ENCODE measurements around the gene NOS3. TPM values are rescaled to one million over a fixed set of nuclear protein-coding genes. Genes with fewer than 3 reads are reported as not detected.

NOS3 gene
- total and polyA plus RNA-seq, 2 of the 13 experiments (the other 11 are each of a cell fraction or from before 2014, with no cell fraction given) = 3.7 to 7.5 TPM

DNA sequence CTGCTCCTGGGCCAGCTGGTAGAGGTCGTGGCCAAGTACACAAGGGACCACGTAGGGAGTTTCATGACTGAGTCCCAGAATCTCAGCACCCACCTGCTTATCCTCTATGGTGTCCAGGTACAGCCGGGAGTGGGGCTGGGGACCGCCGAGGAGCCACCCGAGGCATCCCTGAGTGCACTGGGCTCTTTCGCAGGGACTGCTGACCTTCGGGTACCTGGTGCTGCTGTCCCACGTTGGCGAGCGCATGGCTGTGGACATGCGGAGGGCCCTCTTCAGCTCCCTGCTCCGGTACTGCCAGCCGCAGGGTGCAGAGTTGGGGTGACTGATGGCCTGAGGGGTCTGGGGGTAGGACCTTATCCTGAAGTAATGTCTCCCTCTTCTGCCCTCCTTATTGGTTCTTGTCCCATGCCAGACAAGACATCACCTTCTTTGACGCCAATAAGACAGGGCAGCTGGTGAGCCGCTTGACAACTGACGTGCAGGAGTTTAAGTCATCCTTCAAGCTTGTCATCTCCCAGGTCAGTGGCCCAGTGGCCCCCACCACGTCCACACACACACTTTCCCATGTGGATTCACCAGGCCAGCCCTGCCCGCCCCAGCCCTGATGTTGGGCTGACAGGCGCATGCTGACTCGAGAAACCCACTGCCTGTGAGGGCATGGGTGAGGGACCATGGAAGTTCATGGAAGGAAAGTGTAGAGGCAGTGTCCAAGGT lies 43.7 kb downstream of the NOS3 start:
- POLR2A ChIA-PET = no interaction called here
- no peak overlapping the region for H3K4me2 ChIP-seq (ENCODE audit: low read depth, low read length)
- no peaks in the 10 kb centered on the region for H4K20me1 ChIP-seq (ENCODE audit: insufficient read depth, low read length)
- H3K27ac ChIP-seq (ENCODE audit: extremely low read length, insufficient read depth, low read length) = no peak overlapping the region
- peaks cover 13% of the 10 kb centered on the region for H3K4me1 ChIP-seq (ENCODE audit: insufficient read depth, low read length)
- 95% methylated on average over 12 of the region's 21 CpGs for WGBS (ENCODE audit: low lambda C conversion rate)
- H3K9me3 ChIP-seq (ENCODE audit: low read length) = no peaks in the 10 kb centered on the region
- DNase-seq (ENCODE audit: low spot score) = no peak
- intact Hi-C loops (cut with micrococcal nuclease; ENCODE audit: unreplicated experiment) (no loop called here), in situ Hi-C loops (cut with HindIII; ENCODE audit: extremely low pct_ligation_motif_present, low pct_unique_long_range_greater_than_20kb) (no loop called here)
- no peaks in the 10 kb centered on the region for H3K79me2 ChIP-seq (ENCODE audit: insufficient read depth, low read length)
- H3K9ac ChIP-seq (ENCODE audit: insufficient read depth, low read depth, low read length) = no peak overlapping the region
- CTCF ChIA-PET (ENCODE audit: low intra/inter-chr PET ratio, low total read pairs) = no interaction called here
- no TSS peak for BruUV-seq (replicated peaks)
- TF ChIP-seq ZNF709 (CRISPR knock-in tag; IDR thresholded peaks at IDR 0.05) = no peak
- no peak for TF ChIP-seq ZNF670 (CRISPR knock-in tag; IDR thresholded peaks at IDR 0.05; ENCODE audit: borderline replicate concordance)
- no peak for TF ChIP-seq ZBTB42 (CRISPR knock-in tag; IDR thresholded peaks at IDR 0.05)
- TF ChIP-seq AHR (CRISPR knock-in tag; IDR thresholded peaks at IDR 0.05) = no peak
- TF ChIP-seq ZNF672 (CRISPR knock-in tag; IDR thresholded peaks at IDR 0.05) = no peak
- no peak for TF ChIP-seq MAFF (IDR thresholded peaks at IDR 0.05; ENCODE audit: low read depth, low read length)
- no peak overlapping the region for H3K4me3 ChIP-seq (replicated peaks in 1 of 3; ENCODE audit: insufficient read depth in 1 of 3, low read depth in 2 of 3, low read length in 3 of 3)
- ATAC-seq = no peak
- H3K36me3 ChIP-seq (replicated peaks in 1 of 2; ENCODE audit: control insufficient read depth in 1 of 2, insufficient read depth in 2 of 2, low read length in 2 of 2) = no peaks in the 10 kb centered on the region
- H2AFZ ChIP-seq (ENCODE audit: low read length) = no peak overlapping the region
- H3K27me3 ChIP-seq (ENCODE audit: control insufficient read depth in 1 of 2, insufficient read depth in 2 of 2, low read length in 2 of 2) = no peaks in the 10 kb centered on the region
- no peak for FAIRE-seq

DNA sequence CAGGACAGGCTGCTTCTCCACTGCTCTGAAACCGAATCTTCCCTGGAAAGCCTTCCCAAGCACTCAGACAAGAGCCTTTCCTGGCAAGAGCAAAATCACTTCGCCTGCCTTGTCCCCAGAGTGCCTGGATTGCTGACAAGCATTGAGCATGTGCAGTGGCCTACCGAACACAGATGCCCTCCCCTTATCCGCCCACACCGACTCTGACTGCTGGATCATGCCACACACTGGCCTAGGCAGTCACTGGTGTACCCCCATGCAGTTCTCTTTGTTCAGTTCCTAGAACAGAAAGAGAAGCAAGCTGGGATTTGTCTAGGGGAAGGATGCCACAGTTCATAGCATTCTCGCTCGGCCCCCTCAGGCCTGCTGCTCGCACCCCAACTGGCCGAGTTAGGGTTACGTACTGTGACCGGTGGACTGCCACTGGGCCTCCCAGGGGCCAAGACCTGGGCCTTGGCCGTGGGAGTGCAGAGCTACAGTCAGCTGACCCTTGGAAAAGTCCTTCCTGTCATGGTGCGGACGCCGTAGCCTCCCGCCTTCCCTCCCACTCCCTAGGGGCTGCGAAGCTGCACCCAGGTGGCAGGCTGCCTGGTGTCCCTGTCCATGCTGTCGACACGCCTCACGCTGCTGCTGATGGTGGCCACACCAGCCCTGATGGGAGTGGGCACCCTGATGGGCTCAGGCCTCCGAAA lies 44.4 kb downstream of the NOS3 start:
- H3K9me3 ChIP-seq (ENCODE audit: low read length) = no peaks in the 10 kb centered on the region
- DNase-seq (ENCODE audit: low spot score) (no peak), FAIRE-seq (no peak), ATAC-seq (no peak)
- H3K79me2 ChIP-seq (ENCODE audit: insufficient read depth, low read length) = no peaks in the 10 kb centered on the region
- no peaks in the 10 kb centered on the region for H3K36me3 ChIP-seq (replicated peaks in 1 of 2; ENCODE audit: control insufficient read depth in 1 of 2, insufficient read depth in 2 of 2, low read length in 2 of 2)
- no peak overlapping the region for H3K9ac ChIP-seq (ENCODE audit: insufficient read depth, low read depth, low read length)
- no peaks in the 10 kb centered on the region for H4K20me1 ChIP-seq (ENCODE audit: insufficient read depth, low read length)
- no TSS peak for BruUV-seq (replicated peaks)
- POLR2A ChIA-PET = no interaction called here
- TF ChIP-seq TCF12 (IDR thresholded peaks at IDR 0.05) (no peak), TCF12 (CRISPR knock-in tag; IDR thresholded peaks at IDR 0.05) (no peak)
- peaks cover 14% of the 10 kb centered on the region for H3K4me1 ChIP-seq (ENCODE audit: insufficient read depth, low read length)
- no peak overlapping the region for H3K4me2 ChIP-seq (ENCODE audit: low read depth, low read length)
- intact Hi-C loops (cut with micrococcal nuclease; ENCODE audit: unreplicated experiment) = no loop called here
- no peak overlapping the region for H3K4me3 ChIP-seq (replicated peaks in 1 of 3; ENCODE audit: insufficient read depth in 1 of 3, low read depth in 2 of 3, low read length in 3 of 3)
- no peak overlapping the region for H2AFZ ChIP-seq (ENCODE audit: low read length)
- 92% methylated on average over 16 of the region's 21 CpGs for WGBS (ENCODE audit: low lambda C conversion rate)
- in situ Hi-C loops (cut with HindIII; ENCODE audit: extremely low pct_ligation_motif_present, low pct_unique_long_range_greater_than_20kb) = no loop called here
- no peak overlapping the region for H3K27ac ChIP-seq (ENCODE audit: extremely low read length, insufficient read depth, low read length)
- CTCF ChIA-PET (ENCODE audit: low intra/inter-chr PET ratio, low total read pairs) = no interaction called here
- no peaks in the 10 kb centered on the region for H3K27me3 ChIP-seq (ENCODE audit: control insufficient read depth in 1 of 2, insufficient read depth in 2 of 2, low read length in 2 of 2)
